22Rv1 (cell line): ENCODE measurements around the gene EIF3D.

Source experiments
- H3K27ac ChIP-seq: fragments of 450-650 bp; 2 replicates; pipeline ENCODE4 v1.5.1; 2017
- ZFX ChIP-seq: fragments of 450-650 bp; IDR thresholded peaks from 2 replicates; pipeline ENCODE4 v1.6.1; 2017; ENCODE audit warnings: antibody characterized with exemption, borderline replicate concordance
- TF ChIP-seq, protein P1 (sequence below): fragments of 450-650 bp; IDR thresholded peaks from 2 replicates; pipeline ENCODE4 v1.5.1; 2017; ENCODE audit warnings: mild to moderate bottlenecking

The EIF3D gene, protein sequence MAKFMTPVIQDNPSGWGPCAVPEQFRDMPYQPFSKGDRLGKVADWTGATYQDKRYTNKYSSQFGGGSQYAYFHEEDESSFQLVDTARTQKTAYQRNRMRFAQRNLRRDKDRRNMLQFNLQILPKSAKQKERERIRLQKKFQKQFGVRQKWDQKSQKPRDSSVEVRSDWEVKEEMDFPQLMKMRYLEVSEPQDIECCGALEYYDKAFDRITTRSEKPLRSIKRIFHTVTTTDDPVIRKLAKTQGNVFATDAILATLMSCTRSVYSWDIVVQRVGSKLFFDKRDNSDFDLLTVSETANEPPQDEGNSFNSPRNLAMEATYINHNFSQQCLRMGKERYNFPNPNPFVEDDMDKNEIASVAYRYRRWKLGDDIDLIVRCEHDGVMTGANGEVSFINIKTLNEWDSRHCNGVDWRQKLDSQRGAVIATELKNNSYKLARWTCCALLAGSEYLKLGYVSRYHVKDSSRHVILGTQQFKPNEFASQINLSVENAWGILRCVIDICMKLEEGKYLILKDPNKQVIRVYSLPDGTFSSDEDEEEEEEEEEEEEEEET

DNA sequence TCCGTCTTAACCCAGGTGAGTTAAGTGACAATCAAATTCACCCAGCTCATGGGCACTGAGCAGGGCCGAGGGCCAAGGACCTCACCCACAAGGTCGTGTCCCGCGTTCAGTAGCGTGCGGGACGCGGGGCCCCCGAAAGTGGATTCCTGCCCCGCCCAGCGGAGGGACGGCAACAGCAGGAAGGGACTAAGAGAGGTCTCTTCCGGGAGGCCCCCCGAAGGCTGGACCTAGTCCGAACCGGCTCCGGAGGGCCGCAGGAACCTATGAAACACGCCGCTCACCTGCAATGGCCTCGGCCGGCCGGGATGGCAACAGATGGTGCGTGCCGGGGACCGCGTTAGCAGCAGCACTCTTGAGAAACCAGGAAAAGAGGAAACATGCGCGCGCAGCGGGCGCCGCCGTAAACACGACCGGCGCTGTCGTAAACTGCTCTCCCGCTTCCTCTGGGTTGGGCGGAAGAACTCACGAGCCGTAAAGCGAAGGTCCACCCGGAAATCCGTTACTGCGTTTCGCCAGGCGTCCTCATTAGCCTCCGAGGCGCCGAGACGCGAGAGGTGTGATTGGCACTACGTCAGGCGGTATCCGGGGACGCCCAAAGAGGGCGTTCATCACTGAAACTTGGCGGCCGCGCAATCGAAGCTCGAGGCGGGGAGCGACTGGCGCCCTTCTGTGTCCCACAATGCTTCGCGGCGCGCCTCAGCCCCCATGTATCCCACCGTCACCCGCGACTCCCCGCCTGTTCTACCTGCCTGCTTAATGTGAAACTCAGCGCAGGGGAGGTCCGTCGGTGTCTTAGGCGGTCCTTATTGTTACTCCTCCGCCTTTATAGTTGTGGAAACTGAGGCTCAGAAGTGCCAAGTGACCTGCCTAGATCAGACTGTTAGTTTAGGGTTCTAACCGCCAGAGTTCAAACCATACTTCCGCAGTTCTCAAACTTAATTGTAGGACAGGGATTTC lies at the start of gene EIF3D:
TSS of gene EIF3D (minus strand) at position 372 of the 957 bp plus-strand sequence. CDS start 3,045 bp downstream, outside the sequence.
- TF ChIP-seq ZFX: no peak
- TF ChIP-seq, protein P1, sequence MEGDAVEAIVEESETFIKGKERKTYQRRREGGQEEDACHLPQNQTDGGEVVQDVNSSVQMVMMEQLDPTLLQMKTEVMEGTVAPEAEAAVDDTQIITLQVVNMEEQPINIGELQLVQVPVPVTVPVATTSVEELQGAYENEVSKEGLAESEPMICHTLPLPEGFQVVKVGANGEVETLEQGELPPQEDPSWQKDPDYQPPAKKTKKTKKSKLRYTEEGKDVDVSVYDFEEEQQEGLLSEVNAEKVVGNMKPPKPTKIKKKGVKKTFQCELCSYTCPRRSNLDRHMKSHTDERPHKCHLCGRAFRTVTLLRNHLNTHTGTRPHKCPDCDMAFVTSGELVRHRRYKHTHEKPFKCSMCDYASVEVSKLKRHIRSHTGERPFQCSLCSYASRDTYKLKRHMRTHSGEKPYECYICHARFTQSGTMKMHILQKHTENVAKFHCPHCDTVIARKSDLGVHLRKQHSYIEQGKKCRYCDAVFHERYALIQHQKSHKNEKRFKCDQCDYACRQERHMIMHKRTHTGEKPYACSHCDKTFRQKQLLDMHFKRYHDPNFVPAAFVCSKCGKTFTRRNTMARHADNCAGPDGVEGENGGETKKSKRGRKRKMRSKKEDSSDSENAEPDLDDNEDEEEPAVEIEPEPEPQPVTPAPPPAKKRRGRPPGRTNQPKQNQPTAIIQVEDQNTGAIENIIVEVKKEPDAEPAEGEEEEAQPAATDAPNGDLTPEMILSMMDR: no peak
- peak within 1 kb of the TSS; percentile 89 for H3K27ac ChIP-seq

DNA sequence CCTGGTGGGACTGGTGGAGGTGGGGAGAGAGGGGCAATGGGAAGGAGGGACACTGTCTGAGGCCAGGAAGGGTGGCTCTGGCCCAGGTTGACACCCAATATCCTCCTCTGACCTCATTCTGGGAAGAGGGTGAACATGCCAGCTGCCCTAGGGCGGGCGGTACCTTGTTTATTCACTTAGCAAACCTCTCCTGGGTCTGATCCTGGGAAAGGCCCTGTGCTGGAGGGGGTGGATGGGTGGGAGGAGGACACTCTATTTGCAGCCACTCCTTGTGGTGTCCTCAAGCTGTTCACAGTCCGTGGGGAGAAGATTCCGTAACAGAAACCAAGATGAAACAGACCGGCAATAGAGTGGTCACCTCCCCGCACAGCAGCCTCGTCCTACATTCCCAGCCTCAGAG lies 49.7 kb upstream of the EIF3D start:
- no peak overlapping the region for H3K27ac ChIP-seq

DNA sequence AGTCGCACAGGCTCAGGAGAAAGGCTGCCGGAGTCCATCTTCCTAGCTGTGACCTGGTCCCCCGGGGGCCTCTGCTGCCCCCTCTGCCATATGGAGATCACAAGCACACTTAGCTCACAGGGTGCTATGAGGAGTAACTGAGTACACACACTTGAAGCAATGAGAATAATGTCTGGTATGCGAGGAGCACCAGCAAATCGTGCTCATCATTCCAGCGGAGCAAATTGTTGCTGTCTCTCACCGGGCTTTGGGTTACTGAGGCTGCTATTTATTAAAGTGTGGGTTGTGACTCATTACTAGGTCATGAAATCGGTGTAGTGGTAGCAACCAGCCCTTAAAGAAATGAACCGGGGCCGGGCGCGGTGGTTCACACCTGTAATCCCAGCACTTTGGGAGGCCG lies 48.1 kb upstream of the EIF3D start:
- TF ChIP-seq ZFX: no peak
- TF ChIP-seq, protein P1: no peak
- no peak overlapping the region for H3K27ac ChIP-seq

More for the DNA sequence above, 49.7 kb upstream of the EIF3D start:
- TF ChIP-seq, protein P1: no peak
- TF ChIP-seq ZFX: no peak

DNA sequence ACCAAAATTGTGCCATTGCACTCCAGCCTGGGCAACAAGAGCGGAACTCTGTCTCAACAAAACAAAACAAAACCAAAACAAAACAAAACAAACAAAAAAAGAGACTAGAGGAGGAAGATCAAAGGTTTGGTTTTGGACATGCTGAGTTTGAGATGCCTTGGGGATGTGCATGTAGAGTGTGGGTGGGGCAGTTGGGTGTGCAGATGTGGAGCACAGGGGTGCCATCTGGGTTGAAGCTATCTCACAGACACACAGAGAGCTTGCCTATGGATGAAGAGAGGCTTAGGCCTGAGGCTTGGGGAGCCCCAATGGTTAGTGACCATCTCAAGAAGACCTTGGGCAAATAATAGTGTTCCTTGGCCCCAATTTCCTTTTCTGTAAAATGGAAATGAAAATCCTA lies 45.8 kb upstream of the EIF3D start:
- no peak overlapping the region for H3K27ac ChIP-seq
- TF ChIP-seq, protein P1: no peak
- no peak for TF ChIP-seq ZFX

DNA sequence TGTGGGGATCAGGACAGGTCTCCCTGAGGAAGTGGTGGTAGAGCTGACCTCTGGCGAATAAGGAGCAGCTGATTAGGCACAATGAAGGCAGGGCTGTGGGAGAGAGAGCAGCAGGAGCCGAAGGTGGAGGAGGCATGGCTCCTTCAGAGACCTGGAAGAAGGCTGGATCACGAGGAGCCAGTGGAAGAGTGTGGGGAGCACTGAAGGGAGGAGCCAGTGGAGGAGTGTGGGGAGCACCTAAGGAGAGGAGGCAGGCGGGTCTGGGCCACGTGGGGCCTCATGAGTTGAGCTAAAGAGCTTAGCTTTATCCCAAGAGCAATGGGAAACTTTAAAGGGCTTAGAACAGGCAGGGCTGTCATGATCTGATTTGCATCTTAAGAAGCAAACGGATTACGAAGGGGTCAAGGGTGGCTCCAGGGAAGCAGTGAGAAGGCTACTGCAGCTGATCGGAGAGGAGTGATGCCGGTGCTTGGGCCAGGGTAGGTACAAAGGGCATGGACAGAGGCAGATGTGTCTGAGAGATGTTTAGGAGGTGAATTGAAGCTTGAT lies 44.9 kb upstream of the EIF3D start:
- no peak for TF ChIP-seq ZFX
- TF ChIP-seq, protein P1: no peak

DNA sequence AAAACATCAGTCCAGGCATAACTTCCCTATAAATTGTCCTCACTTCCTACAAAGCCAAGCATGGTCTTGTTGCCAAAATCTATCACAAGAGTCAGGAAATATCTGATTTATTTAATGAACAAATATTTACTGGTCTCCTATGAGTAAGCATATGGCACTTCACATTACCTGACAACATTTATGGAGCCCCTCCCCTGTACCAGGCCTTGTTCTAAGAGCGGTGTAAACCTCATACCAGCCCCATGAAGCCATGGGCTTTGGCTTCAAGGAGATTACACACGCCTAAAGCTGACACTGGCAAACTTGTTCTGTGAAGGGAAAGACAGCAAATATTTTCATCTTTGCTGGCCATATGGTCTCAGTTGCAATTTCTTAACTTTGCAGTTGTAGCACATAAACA lies 43.0 kb upstream of the EIF3D start:
- no peak overlapping the region for H3K27ac ChIP-seq

More for the DNA sequence above, 44.9 kb upstream of the EIF3D start:
- H3K27ac ChIP-seq: no peak overlapping the region

More for the DNA sequence above, 43.0 kb upstream of the EIF3D start:
- TF ChIP-seq ZFX: no peak
- TF ChIP-seq, protein P1: no peak
